ENCODE measurements around the gene MSH3.
"Not testable (repeated sequence)": the region's sequence is repeated elsewhere in the genome, so short reads cannot be mapped to it uniquely, and the experiment has no call there.

- not testable (repeated sequence) for TF ChIP-seq JUND (IDR thresholded peaks at IDR 0.05); POLR2AphosphoS5 (IDR thresholded peaks at IDR 0.05; ENCODE audit: low read depth, low read length)
These were observed 129.3 kb downstream of the MSH3 start for GRCh38 chr5:80783751-80784150.
